Colon (tissue), 2 donors: ENCODE measurements around the gene ADAMTS12.
"Not testable (repeated sequence)": the region's sequence is repeated elsewhere in the genome, so short reads cannot be mapped to it uniquely, and the experiment has no call there.

Experiments used
- FAIRE-seq: peaks from 2 replicates; lab custom pipeline; 2012; peaks lifted over from hg19 to GRCh38; lab: Jason Lieb, UNC
- donor health status: control.
- donor health status: control.

Gene ADAMTS12

GRCh38 chr5:33583332-33583731 lies 308.5 kb downstream of the ADAMTS12 start:
- no peak for FAIRE-seq

GRCh38 chr5:33582417-33582816 lies 309.4 kb downstream of the ADAMTS12 start:
- FAIRE-seq: no peak

- no peak for FAIRE-seq
These were observed 312.0 kb downstream of the ADAMTS12 start for GRCh38 chr5:33579789-33580188.

- no peak for FAIRE-seq
These were observed 312.6 kb downstream of the ADAMTS12 start for GRCh38 chr5:33579152-33579551.

- no peak for FAIRE-seq
These were observed 314.8 kb downstream of the ADAMTS12 start for GRCh38 chr5:33576726-33577590.

GRCh38 chr5:33565324-33565723 lies 326.5 kb downstream of the ADAMTS12 start:
- FAIRE-seq: no peak

- no peak for FAIRE-seq
These were observed 327.5 kb downstream of the ADAMTS12 start for GRCh38 chr5:33563983-33564908.

GRCh38 chr5:33563530-33563929 lies 328.3 kb downstream of the ADAMTS12 start:
- no peak for FAIRE-seq

GRCh38 chr5:33558489-33558888 lies 333.3 kb downstream of the ADAMTS12 start:
- FAIRE-seq: no peak

- FAIRE-seq: no peak
These were observed 334.2 kb downstream of the ADAMTS12 start for GRCh38 chr5:33557605-33558004.

GRCh38 chr5:33556330-33557328 lies 335.2 kb downstream of the ADAMTS12 start:
- no peak for FAIRE-seq

GRCh38 chr5:33549982-33550567 lies 341.7 kb downstream of the ADAMTS12 start:
- FAIRE-seq: no peak

- not testable (repeated sequence) for FAIRE-seq
These were observed 352.0 kb downstream of the ADAMTS12 start for GRCh38 chr5:33539790-33540189.

- no peak for FAIRE-seq
These were observed 352.6 kb downstream of the ADAMTS12 start for GRCh38 chr5:33539212-33539611.

- FAIRE-seq: no peak
These were observed 353.6 kb downstream of the ADAMTS12 start for GRCh38 chr5:33538201-33538600.

- FAIRE-seq: no peak
These were observed 354.6 kb downstream of the ADAMTS12 start for GRCh38 chr5:33537240-33537639.

GRCh38 chr5:33536802-33537201 lies 355.0 kb downstream of the ADAMTS12 start:
- FAIRE-seq: no peak

GRCh38 chr5:33531824-33532223 lies 360.0 kb downstream of the ADAMTS12 start:
- no peak for FAIRE-seq

GRCh38 chr5:33531037-33531298 lies 360.8 kb downstream of the ADAMTS12 start:
- FAIRE-seq: no peak

GRCh38 chr5:33530183-33531036 lies 361.4 kb downstream of the ADAMTS12 start:
- no peak for FAIRE-seq

GRCh38 chr5:33527696-33528095 lies 364.1 kb downstream of the ADAMTS12 start:
- no peak for FAIRE-seq
